CD4-positive, alpha-beta T cell (primary cell): ENCODE data around the gene DHCR7. TPM values are rescaled to one million over a fixed set of nuclear protein-coding genes. Genes with fewer than 3 reads are reported as not detected.

Source experiments
- ATAC-seq: fragments of 200-7000 bp; cut with Tn5 transposase; one replicate; pipeline ENCODE4 v1.10.0; 2022; ENCODE audit warnings: mild to moderate bottlenecking; ENCODE audit not compliant: poor library complexity
- CTCF ChIA-PET: fragments of 350-600 bp; sonication (Branson Sonifier 250); formaldehyde crosslinking; loops from one replicate; lab custom pipeline; 2021; ENCODE audit warnings: antibody characterized with exemption, inconsistent platforms; lab: Charles Lee
- POLR2A ChIA-PET: fragments of 350-600 bp; sonication (Branson Sonifier 250); formaldehyde crosslinking; loops from one replicate; lab custom pipeline; 2021; ENCODE audit warnings: antibody characterized with exemption, inconsistent platforms; lab: Charles Lee
- DNase-seq, 14 experiments: peaks; one replicate each; pipeline ENCODE4 v3.0.0-alpha.2; 2013 to 2020; ENCODE audit warnings: mixed read lengths in 2 of 14
- H3K27ac ChIP-seq, 2 donors: one replicate each; pipeline versions ENCODE4 v1.5.1 to v1.7.0; 2013; ENCODE audit warnings: low read length in 2 of 2, low read depth in 1 of 2, mild to moderate bottlenecking in 1 of 2
- H3K27me3 ChIP-seq, 2 experiments: 1 replicate in 1 of 2; 2 replicates in 1 of 2; pipeline versions ENCODE4 v1.6.1 to v1.7.0; 2013; ENCODE audit warnings: low read length in 2 of 2, control low read depth in 1 of 2, mild to moderate bottlenecking in 1 of 2, moderate library complexity in 1 of 2; ENCODE audit not compliant: insufficient read depth in 2 of 2, control insufficient read depth in 1 of 2
- H3K36me3 ChIP-seq: one replicate; pipeline ENCODE4 v1.6.1; 2013; ENCODE audit warnings: low read length, control low read depth; ENCODE audit not compliant: insufficient read depth
- H3K4me1 ChIP-seq: one replicate; pipeline ENCODE4 v1.6.1; 2013; ENCODE audit warnings: low read length, control low read depth; ENCODE audit not compliant: insufficient read depth
- H3K4me3 ChIP-seq: one replicate; pipeline ENCODE4 v1.5.1; 2013; ENCODE audit warnings: mild to moderate bottlenecking, low read length, moderate library complexity
- H3K9me3 ChIP-seq, 2 experiments: 1 replicate in 1 of 2; 2 replicates in 1 of 2; pipeline versions ENCODE4 v1.6.1 to v1.7.0; 2013; ENCODE audit warnings: low read length in 2 of 2, mild to moderate bottlenecking in 2 of 2, control low read depth in 1 of 2, moderate library complexity in 1 of 2; ENCODE audit not compliant: control insufficient read depth in 1 of 2, insufficient read depth in 1 of 2
- H3K27ac Mint-ChIP-seq: one replicate; pipeline ENCODE4 v1.8.0; 2020; ENCODE audit warnings: mixed read lengths
- H3K27me3 Mint-ChIP-seq: one replicate; pipeline ENCODE4 v1.8.0; 2021; ENCODE audit warnings: mixed read lengths
- H3K36me3 Mint-ChIP-seq: one replicate; pipeline ENCODE4 v1.8.0; 2021; ENCODE audit warnings: low read depth, mixed read lengths
- H3K4me1 Mint-ChIP-seq: one replicate; pipeline ENCODE4 v1.8.0; 2021; ENCODE audit warnings: low read depth, mixed read lengths
- H3K4me3 Mint-ChIP-seq: one replicate; pipeline ENCODE4 v1.8.0; 2020; ENCODE audit warnings: mild to moderate bottlenecking, mixed read lengths
- H3K9me3 Mint-ChIP-seq: one replicate; pipeline ENCODE4 v1.8.0; 2020; ENCODE audit warnings: mixed read lengths
- CTCF ChIP-seq: fragments of 200-600 bp; IDR thresholded peaks from one replicate; pipeline ENCODE4 v1.8.0; 2022; ENCODE audit warnings: antibody characterized with exemption, mild to moderate bottlenecking
- intact Hi-C, 2 experiments: fragments of 100-400 bp; cut with DNase I in 1 of 2; cut with micrococcal nuclease in 1 of 2; formaldehyde crosslinking; loops; one replicate each; pipeline versions ENCODE4 v1.15.1 to v1.9.0; 2023 to 2025; cut with DNase I, micrococcal nuclease
- total RNA-seq, 174 experiments: library from RNA in 2 of 174; stranded (reverse) in 2 of 174; gene quantifications; one replicate each; pipeline ENCODE4 v1.2.3 and lab custom pipeline; 2021 to 2026

The DHCR7 gene
- total RNA-seq, 2 experiments from 2014 or later: 30.2 to 30.6 TPM

GRCh38 chr11:71452199-71453036 is 4.2 kb upstream of the DHCR7 start:
- no peaks in the 10 kb centered on the region for H3K9me3 ChIP-seq
- peak; percentile 63 for ATAC-seq
- peak overlapping the region; percentile 94 for H3K4me3 ChIP-seq
- peaks cover 26% of the 10 kb centered on the region for H3K36me3 ChIP-seq
- no peak for TF ChIP-seq CTCF
- POLR2A ChIA-PET: interaction anchor here (0.5 to 1.5 kb wide), 4 partner anchors 14 to 334 kb away, joined by 3 to 4 read pairs (median 4); no protein-coding TSS in a partner anchor
- intact Hi-C loops: loop anchor here in 1 of 2 experiments (5.0 to 10.0 kb wide), 4 partner anchors 340 to 1250 kb away; partner anchors contain the start of genes CTTN, FADD and INPPL1
- peak overlapping the region; percentile 77 to 83 for H3K27ac ChIP-seq
- H3K36me3 Mint-ChIP-seq: peaks cover 50% of the 10 kb centered on the region
- H3K4me1 ChIP-seq: peaks cover 56% of the 10 kb centered on the region
- peak; percentile 40 to 90 (median 60) for DNase-seq
- H3K27ac Mint-ChIP-seq: peak overlapping the region; percentile 95
- no peaks in the 10 kb centered on the region for H3K27me3 Mint-ChIP-seq
- no peaks in the 10 kb centered on the region for H3K9me3 Mint-ChIP-seq
- CTCF ChIA-PET: no interaction called here
- no peaks in the 10 kb centered on the region for H3K27me3 ChIP-seq
- H3K4me1 Mint-ChIP-seq: peaks cover 68% of the 10 kb centered on the region
- H3K4me3 Mint-ChIP-seq: peak overlapping the region; percentile 93

DNA sequence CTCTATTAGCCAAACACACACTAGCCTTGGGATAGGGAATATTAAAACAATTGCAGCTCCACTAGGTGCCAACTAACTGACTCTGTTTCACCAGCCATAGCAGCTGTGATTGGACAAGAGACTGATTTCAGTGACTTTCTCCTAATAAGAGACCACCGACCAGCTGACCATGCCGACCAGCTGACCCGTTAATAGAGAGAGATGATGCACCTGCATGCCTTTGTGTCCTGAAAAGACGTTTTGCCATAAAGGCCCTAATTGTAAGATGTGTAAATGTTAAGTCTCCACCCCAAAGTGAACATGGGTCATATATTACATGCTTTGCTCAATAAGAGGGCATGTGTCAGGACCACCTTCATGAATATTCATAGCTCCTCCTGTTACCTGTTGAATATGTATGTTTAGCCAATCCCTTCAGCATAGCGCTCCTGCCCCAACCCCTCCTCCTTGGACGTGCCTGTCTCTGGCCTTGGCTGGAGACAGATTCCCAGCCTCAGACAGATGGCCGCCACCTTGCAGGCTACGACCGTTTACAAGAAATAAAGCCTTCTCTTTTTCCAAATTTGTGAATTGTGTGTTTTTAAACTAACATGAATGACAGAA is 3.5 kb upstream of the DHCR7 start:
- ChIA-PET POLR2A (interaction anchor here (1.5 kb wide), 1 partner anchor 22 kb away, joined by 4 read pairs; no protein-coding TSS in a partner anchor), CTCF (no interaction called here)
- no peaks in the 10 kb centered on the region for H3K9me3 Mint-ChIP-seq
- ATAC-seq (no peak), DNase-seq (peak in 3 of 14 experiments; percentile 20 to 34 (median 34))
- H3K4me1 Mint-ChIP-seq: peaks cover 74% of the 10 kb centered on the region
- H3K27me3 ChIP-seq: no peaks in the 10 kb centered on the region
- intact Hi-C loops: loop anchor here in 1 of 2 experiments (5.0 to 10.0 kb wide), 4 partner anchors 341 to 1249 kb away; partner anchors contain the start of genes CTTN, FADD and INPPL1
- H3K36me3 ChIP-seq: peaks cover 19% of the 10 kb centered on the region
- peak overlapping the region; percentile 94 for H3K4me3 ChIP-seq
- peak overlapping the region; percentile 77 to 83 for H3K27ac ChIP-seq
- H3K27ac Mint-ChIP-seq: peak overlapping the region; percentile 95
- H3K9me3 ChIP-seq: no peaks in the 10 kb centered on the region
- H3K36me3 Mint-ChIP-seq: peaks cover 50% of the 10 kb centered on the region
- no peak for TF ChIP-seq CTCF
- H3K4me3 Mint-ChIP-seq: peak overlapping the region; percentile 93
- peaks cover 61% of the 10 kb centered on the region for H3K4me1 ChIP-seq
- no peaks in the 10 kb centered on the region for H3K27me3 Mint-ChIP-seq

GRCh38 chr11:71450939-71451338 is 2.7 kb upstream of the DHCR7 start:
- H3K9me3 ChIP-seq: no peaks in the 10 kb centered on the region
- DNase-seq (peak in 1 of 14 experiments; percentile 4), ATAC-seq (no peak)
- no peak for TF ChIP-seq CTCF
- CTCF ChIA-PET: no interaction called here
- H3K36me3 ChIP-seq: peaks cover 11% of the 10 kb centered on the region
- H3K4me1 ChIP-seq: peaks cover 61% of the 10 kb centered on the region
- peaks cover 50% of the 10 kb centered on the region for H3K36me3 Mint-ChIP-seq
- H3K4me1 Mint-ChIP-seq: peaks cover 73% of the 10 kb centered on the region
- H3K4me3 Mint-ChIP-seq: peak overlapping the region; percentile 93
- intact Hi-C loops: loop anchor here in 1 of 2 experiments (5.0 to 10.0 kb wide), 4 partner anchors 341 to 1249 kb away; partner anchors contain the start of genes CTTN, FADD and INPPL1
- peak overlapping the region; percentile 77 to 83 for H3K27ac ChIP-seq
- POLR2A ChIA-PET: no interaction called here
- H3K27me3 Mint-ChIP-seq: no peaks in the 10 kb centered on the region
- peak overlapping the region; percentile 95 for H3K27ac Mint-ChIP-seq
- H3K9me3 Mint-ChIP-seq: no peaks in the 10 kb centered on the region
- no peaks in the 10 kb centered on the region for H3K27me3 ChIP-seq
- no peak overlapping the region for H3K4me3 ChIP-seq
